Stimulated activated naive CD4-positive, alpha-beta T cell (primary cell): ENCODE measurements around the gene ZNF205.
"Not testable (repeated sequence)": the region's sequence is repeated elsewhere in the genome, so short reads cannot be mapped to it uniquely, and the experiment has no call there.

ENCODE experiments used
- DNase-seq, 6 experiments: peaks; one replicate each; lab custom pipeline; 2025; lab: John Stamatoyannopoulos, UW

ZNF205 gene

GRCh38 chr16:3112058-3112880 is at the start of gene ZNF205:
Gene ZNF205 (plus strand): TSS chr16:3112586. CDS start chr16:3113431, 845 bp downstream.
- no peak for DNase-seq

GRCh38 chr16:3063625-3064386 is 48.6 kb upstream of the ZNF205 start:
- no peak for DNase-seq

GRCh38 chr16:3065069-3065741 is 47.2 kb upstream of the ZNF205 start, which contains the start of gene IL32:
Gene IL32 (plus strand): TSS chr16:3065640. CDS start chr16:3065812, 172 bp downstream.
- DNase-seq, result peak; percentile 42 to 66 (median 57)

- peak in 4 of 6 experiments; percentile 18 to 66 (median 52) for DNase-seq
Measured at GRCh38 chr16:3065742-3066439, 46.5 kb upstream of the ZNF205 start.

DNA sequence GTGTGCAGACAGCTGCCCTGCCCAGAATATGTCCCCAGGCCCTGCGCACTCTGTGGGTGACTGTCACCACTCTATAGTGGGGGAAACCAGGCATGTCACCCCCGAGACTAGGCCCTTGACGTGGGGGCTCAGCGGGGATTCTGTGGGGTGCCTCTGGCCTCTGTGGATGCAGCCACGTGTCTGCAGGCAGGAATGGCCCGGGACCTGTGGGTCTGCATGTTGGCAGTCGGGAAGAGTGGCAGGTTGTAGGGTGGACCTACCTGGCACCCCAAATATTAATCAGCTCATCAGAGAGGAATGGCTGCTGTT is 46.0 kb upstream of the ZNF205 start:
- DNase-seq, result no peak

GRCh38 chr16:3068487-3068886 is 43.9 kb upstream of the ZNF205 start:
- DNase-seq, result no peak

DNA sequence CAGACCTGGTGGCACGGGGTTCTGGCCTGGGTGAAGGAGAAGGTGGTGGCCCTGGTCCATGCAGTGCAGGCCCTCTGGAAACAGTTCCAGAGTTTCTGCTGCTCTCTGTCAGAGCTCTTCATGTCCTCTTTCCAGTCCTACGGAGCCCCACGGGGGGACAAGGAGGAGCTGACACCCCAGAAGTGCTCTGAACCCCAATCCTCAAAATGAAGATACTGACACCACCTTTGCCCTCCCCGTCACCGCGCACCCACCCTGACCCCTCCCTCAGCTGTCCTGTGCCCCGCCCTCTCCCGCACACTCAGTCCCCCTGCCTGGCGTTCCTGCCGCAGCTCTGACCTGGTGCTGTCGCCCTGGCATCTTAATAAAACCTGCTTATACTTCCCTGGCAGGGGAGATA is 43.2 kb upstream of the ZNF205 start:
- DNase-seq, result not testable (repeated sequence)

- DNase-seq, result no peak
Measured at GRCh38 chr16:3070608-3071111, 41.7 kb upstream of the ZNF205 start.

DNA sequence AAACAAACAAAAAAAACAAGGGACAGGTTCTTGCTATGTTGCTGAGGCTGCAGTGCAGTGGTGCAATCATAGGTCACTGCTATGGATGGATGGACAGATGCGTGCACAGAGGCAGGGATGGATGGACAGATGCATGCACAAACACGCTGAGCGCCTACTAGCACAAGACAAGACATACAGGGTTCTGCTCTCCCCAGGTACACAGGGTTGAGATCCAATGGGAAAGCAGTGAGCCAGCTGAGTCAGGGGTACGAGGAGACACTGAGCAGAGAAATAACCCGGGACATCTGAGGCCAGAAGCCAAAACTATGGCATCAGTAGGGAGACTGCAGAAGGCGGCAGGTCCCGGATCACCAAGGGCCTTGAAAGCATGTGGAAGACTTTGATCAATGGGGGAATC is 40.7 kb upstream of the ZNF205 start:
- DNase-seq, result no peak

DNA sequence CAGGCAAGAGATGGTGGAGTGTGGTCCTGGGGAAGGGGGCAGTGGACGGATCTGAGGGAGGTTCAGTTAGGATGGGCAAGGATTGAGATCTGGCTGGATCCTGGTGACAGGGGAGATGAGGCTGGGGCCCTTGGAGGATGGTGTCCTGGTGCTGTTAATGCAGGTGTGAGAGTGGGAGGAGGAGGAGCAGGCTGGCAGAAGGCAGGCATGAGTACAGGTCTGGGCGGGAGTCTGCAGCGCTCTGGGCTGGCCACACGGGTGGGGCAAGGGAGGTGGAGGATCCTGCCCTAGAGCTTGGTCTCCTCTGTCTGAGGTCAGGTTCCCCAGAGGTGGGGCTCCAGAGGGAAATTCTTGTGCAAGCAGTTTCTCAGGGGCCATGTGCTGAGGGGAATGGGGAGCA is 40.2 kb upstream of the ZNF205 start:
- not testable (repeated sequence) for DNase-seq

DNA sequence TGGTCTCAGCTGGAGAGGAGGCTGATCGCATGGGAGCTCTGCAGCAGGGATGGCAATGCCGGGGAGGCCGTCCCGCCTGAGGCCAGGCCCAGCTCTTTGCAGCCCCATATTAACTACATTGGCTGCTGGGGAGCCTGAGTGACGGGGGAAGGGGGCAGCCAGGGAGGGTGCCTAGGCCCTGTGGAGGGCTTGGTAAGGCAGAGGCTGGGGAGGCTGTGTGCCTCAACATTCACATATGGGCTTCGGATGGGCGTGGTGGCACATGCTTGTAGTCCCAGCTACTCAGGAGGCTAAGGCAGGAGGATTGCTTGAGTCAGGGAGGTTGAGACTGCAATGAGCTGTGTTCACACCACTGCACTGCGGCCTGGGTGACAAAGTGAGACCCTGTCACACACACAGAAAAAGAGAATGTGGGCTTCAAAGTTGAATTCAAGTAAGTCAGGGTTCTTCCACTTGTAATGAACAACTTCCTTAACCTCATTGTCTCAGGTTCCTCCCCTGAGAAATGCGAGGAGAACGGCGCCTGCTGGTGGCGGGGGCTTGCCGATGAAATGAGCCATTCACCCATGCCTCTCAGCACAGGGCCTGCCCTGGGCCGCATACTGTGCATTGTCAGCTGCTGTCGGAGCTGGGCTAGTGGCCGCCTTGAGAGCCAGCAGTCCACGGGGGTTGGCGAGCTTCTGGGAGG is 39.7 kb upstream of the ZNF205 start:
- DNase-seq, result peak in 4 of 6 experiments; percentile 11 to 44 (median 24)

GRCh38 chr16:3073448-3073847 is 38.9 kb upstream of the ZNF205 start:
- no peak for DNase-seq

GRCh38 chr16:3074860-3075522 is 37.4 kb upstream of the ZNF205 start:
- peak; percentile 55 to 90 (median 77) for DNase-seq

DNA sequence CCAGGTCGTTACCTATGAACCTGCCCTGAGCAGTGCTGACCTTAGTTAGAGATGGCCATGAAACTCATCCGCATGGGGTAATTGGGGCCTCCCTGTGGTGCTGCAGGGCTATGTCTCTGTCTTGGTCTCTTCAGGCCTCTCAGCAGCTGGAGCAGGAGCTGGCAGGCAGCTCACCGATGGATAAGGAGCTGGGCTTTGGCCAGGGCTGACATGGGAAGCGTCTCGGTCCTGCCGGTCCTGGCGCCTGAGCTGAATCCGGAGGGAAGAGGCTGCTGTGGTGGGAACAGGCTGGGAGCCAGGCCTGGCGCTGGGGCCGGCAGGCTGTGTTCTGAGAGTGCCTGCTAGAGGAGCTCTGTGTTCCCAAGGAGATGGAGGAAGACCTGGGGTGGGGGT is 36.9 kb upstream of the ZNF205 start:
- no peak for DNase-seq

DNA sequence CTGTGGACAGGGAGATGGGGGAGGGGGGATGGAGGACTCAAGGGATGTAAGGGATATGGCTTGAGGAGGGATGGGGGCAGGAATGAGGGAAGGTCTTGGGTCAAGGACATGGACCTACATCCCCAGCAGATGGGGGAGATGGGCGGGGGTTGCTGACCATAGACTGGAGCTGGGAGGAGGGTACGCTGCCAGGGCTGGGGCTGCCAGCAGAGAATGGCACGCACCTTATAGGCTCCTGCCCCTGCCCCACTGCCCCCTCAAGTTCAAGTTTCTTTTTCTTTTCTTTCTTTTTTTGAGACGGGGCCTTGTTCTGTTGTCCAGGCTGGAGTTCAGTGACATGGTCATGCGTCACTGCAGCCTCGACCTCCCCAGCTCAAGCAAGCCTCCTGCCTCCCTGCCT is 36.4 kb upstream of the ZNF205 start:
- not testable (repeated sequence) for DNase-seq

- no peak for DNase-seq
Measured at GRCh38 chr16:3076577-3076976, 35.8 kb upstream of the ZNF205 start.

DNA sequence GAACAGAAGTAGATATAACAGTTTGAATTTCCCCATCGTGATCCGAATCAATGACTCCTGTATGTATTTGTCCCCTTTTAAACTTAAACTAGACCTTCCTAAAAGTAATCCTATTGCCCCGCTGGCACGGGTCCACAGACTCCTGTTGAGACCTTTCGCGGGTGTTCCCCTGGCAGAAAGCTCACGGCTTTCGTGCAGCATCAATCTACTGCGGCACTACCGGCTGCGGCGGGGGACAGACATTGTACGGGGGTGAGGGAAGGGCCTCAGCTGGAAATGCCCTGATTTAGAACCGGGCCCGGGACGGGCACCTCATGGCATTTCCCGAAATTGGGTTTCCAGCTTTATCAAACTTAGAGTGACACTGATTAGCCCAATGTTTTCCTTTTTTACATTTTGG is 32.4 kb upstream of the ZNF205 start:
- no peak for DNase-seq

GRCh38 chr16:3081957-3082356 is 30.4 kb upstream of the ZNF205 start:
- not testable (repeated sequence) for DNase-seq

GRCh38 chr16:3083408-3083807 is 29.0 kb upstream of the ZNF205 start:
- not testable (repeated sequence) for DNase-seq

DNA sequence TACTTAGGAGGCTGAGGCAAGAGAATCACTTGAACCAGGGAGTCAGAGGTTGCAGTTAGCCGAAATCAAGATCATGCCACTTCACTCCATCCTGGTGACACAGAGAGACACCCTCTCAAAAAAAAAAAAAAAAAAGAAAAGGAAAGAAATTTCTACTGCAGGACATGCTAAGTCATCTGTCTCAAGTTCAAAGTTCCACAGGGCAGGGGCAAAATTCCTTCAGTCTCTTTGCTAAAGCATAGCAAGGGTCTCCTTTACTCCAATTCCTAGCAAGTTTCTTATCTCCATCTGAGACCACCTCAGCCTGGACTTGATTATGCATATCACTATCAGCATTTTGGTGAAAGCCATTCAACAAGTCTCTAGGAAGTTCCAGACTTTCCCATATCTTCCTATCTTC is 27.9 kb upstream of the ZNF205 start:
- DNase-seq, result no peak
